HG02610 (cell line): Measurements from ENCODE around the gene MYRIP.

Source experiments
- ATAC-seq: cut with Tn5 transposase; IDR thresholded peaks from one replicate; pipeline ENCODE4 v1.9.1; 2021; ENCODE audit warnings: mild to moderate bottlenecking, moderate library complexity; ENCODE audit not compliant: unreplicated experiment

Gene MYRIP

DNA sequence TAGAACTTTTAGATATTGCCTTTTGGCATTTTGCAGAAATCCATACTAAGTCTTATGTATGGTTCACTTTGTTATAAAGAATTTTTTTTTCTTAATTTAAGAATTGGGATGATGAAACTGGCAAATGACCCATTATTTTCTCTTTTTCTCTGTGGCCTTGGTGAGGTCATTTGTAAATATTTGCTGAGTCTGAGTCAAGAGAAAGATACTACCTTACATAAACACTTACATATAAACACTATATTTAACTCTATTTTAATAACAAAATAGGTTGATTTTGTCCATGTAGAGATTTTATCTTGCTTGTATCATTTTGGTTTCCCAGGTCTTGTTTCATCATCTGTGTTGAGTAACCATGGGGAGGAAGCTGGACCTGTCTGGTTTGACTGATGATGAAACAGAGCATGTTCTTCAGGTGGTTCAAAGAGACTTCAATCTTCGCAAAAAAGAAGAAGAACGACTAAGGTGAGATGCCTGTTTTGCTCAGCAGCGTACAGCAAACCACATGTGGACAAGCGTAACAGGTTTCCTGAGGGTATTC is 91.1 kb downstream of the MYRIP start:
- no peak for ATAC-seq

GRCh38 chr3:39903253-39903652 is 93.8 kb downstream of the MYRIP start:
- no peak for ATAC-seq

- ATAC-seq = no peak
Observed at GRCh38 chr3:39905788-39906187, 96.4 kb downstream of the MYRIP start.

- no peak for ATAC-seq
Observed at GRCh38 chr3:39907981-39908380, 98.6 kb downstream of the MYRIP start.

DNA sequence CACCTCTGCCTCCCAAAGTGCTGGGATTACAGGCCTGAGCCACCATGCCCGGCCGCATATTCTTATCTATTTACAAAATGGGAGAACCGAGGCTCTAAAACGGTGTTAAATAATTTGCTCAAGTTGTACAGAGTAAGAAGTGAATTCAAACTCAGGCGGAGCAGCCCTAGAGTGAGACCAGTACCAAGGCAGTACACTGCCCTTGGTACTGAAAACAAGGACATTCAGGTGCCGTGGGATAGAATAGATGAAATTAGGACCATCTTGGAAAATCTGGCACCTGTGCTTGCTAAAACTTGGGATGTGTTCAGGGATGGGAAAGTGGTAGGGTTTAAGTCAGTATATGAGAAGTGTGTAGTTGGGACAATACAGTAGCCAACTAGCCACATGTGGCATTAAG is 100.7 kb downstream of the MYRIP start:
- no peak for ATAC-seq

GRCh38 chr3:39910826-39911464 is 101.5 kb downstream of the MYRIP start:
- no peak for ATAC-seq

DNA sequence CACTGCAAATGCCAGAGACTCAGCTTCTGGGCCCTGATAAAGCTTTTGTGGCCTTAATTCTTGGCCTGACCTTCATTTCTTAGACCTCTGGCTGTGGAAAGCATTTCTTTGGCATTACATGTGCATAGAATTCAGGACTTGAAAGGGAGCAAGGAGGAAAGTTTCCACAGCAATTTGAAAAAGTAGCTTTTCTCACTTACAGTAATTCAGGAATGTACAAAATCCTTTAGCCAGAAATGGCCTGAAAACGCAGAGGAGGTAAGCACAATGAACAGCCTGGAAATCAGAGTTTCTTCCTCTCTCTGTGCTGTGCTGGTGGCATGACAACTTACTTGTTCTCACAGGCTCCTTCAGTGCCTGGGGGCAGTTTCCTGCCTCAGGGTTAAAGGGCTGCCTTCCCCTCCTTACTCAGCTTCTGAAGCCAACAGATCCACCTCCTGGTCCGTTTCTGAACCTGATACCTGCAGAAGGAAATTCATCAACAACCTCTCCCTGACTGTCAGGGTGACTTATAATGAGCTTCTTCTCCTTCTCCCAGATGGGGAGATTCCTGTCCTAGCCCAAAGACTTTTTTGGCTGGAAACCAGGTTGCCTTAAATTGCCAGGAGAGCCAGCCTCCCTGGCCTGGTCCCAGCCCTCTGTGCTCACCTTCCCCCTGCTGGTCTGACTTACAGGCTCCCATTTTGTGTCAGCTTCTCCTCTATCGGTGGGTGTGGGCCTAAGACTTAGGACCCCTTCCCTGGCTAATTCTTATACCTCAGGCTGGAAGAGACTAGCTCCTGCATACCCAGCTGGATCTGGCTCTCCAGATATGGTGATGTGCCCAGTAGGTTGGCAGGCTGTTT is 102.3 kb downstream of the MYRIP start:
- no peak for ATAC-seq

- ATAC-seq = no peak
Observed at GRCh38 chr3:39915027-39915426, 105.6 kb downstream of the MYRIP start.

GRCh38 chr3:39917065-39917773 is 107.8 kb downstream of the MYRIP start:
- no peak for ATAC-seq

DNA sequence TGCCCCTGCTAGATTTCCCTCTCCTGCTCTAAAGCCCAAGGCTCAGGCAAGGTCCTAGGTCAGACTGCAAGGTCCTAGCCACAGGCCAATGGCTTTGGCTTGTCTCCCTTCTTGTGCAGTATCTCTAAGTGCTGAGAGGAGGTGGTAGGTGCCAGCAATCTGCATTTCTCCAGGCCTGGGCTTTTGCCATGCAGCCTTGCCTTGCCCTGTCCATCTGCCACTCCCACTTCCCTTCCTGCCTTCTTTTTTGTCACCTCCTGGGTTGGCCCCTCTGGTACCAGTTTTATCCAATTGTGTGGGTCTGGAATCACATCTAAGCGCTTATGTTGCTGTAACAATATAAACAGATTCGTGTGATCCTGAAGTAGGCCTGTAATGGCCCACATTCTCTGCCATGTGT is 109.9 kb downstream of the MYRIP start:
- ATAC-seq = no peak

DNA sequence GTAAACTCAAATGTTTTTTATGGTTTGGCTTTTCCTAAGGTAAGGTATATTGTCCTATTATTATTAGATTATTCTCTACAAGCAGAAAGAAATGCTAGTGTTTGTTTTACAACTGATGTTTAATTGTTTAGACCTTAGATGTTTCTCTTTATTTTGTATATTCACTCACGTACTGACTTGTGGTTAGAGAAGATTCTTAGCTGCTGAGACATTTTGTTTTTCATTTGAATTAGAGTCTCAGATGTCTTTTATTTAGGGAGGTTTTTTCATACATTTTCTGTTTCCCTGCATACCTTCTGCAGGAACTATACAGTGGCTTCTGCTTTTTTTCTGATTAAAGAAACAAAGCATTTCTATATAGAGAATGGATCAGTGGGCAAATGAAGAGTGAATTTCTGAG is 110.9 kb downstream of the MYRIP start:
- no peak for ATAC-seq

- no peak for ATAC-seq
Observed at GRCh38 chr3:39927479-39927878, 118.1 kb downstream of the MYRIP start.

DNA sequence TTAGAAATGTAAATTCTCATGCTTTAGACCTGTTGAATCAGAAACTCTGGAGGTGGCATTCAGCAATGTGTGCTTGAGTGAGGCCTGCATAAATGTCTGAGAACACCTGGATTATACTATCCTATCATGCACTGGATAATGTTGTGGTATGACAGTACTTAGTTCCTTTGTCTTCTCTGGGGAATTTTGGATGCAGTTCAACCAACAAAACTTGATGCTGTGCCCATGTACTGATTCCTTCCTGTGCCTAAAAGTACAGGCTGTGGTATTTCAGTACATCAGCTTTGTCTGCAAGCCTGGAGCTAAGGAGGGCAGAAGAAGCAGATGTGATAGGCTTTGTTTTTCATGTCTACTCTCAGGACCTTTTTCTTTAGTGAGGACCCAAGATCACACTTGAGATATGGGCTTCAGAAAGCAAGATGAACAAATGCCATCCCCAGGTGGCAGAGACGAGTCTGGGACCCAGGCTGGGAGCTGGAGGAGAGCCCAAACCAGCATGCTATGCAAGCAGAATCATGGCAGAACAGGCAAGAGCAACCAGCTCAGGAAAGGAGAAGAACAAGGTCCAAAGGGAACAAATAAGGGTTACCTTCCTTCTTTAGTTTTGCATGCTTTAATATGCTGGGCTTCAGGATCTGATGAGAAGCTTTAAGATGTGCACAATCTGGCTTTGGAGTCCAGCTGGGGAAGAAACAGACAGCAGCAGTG is 124.7 kb downstream of the MYRIP start:
- ATAC-seq = no peak

- no peak for ATAC-seq
Observed at GRCh38 chr3:39934696-39935095, 125.3 kb downstream of the MYRIP start.

GRCh38 chr3:39935261-39935660 is 125.9 kb downstream of the MYRIP start:
- no peak for ATAC-seq

DNA sequence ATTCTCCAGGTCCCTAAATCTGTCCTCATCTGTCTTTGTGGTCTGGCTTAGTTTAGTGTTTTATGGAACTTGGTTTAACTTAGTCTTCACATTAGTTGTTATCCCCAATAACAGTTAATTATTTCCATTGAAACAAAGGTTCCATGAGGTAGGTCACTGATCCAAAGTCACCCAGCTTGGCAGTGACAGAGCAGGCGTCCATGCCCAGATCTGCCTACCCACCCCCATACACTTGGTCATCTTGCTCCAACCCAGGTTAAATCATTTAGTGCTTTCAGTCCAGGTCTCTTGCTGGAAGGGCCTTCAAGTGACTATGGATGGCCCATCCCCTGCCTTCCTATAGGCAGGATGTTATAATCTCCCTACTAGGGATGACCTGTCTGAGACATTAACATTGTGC is 127.4 kb downstream of the MYRIP start:
- no peak for ATAC-seq

GRCh38 chr3:39937315-39937714 is 127.9 kb downstream of the MYRIP start:
- no peak for ATAC-seq

DNA sequence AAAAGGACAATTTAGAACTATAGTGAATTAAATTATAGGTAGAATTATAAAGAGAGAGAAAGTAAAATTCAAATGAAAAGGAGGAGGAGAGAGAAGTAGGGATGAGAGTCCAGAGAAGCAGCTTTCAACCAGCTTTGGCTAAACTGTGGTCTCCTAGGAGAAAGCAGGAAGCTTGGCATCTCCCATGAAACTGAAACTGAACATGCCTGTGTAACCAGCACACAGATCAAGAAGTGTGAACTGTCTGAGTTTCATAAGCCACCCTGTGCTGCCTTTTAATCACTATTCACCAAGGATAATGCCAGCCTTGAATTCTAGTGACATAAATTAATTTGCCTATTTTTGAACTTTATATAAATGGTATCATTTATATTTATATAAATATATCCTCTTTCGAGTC is 128.5 kb downstream of the MYRIP start:
- ATAC-seq = peak; percentile 58

DNA sequence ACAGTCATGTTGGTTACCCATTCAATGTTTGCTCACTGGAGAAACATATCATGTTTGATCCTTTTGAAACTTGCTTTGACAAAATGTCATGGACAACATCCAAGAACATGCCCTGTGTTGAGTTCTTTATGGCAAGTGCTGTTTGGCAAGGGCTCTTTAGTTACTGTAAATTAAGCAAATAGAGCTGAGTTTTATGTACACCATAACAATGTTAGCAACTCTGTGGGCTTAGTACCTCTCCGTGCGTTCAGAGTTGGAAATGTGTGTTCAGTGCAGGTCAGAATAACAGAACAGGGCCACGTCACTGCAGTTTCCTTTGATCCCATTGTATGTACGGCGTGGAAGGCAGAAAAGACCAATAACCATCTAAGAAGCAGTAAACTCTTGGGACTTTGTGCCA is 132.5 kb downstream of the MYRIP start:
- ATAC-seq = no peak

DNA sequence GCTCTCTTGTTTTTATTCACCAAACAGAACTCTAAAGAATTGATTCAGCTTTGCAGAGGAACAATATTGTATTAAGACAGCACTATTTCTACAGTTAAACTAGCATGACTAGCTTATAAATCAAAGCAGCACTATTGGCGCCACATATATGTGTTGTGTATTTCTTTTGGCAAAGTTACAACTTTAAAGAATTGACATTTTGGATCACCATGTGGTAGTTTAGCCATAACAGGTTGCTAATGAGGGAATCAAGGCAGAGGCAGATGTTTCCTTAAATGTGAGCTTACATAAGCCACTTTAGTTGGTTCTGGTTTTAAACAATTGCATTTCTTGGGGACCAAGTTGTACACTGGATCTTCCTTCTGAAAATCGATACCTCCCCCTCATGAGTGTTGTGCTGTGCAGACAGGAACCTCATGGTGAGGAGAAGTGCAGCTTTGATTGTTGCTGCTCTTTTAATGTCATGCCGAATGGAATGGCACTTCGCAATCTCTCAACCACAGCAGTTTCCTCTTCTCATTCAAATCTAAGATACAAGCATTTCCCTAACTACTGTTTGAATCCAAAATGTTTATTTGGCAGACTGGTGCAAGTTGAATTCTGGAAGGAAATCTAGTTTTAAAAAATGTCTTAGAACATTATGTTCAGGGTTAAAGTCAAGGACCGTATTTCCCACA is 151.2 kb downstream of the MYRIP start:
- ATAC-seq = no peak
